Activated T-cell treated with anti-CD3 and anti-CD28 coated beads, Interleukin-2, amount 50 U/mL, for 1 hour (primary cell): ENCODE data around the gene TARDBP.
"Not testable (repeated sequence)": the region's sequence is repeated elsewhere in the genome, so short reads cannot be mapped to it uniquely, and the experiment has no call there.

Experiments used
- DNase-seq: peaks from one replicate; pipeline ENCODE4 v3.0.0-alpha.2; 2020

The TARDBP gene

GRCh38 chr1:11044086-11044848 is 31.8 kb downstream of the TARDBP start:
- DNase-seq, result peak; percentile 4

GRCh38 chr1:11044849-11045427 is 32.5 kb downstream of the TARDBP start:
- peak; percentile 3 for DNase-seq

GRCh38 chr1:11045428-11046269 is 33.2 kb downstream of the TARDBP start:
- no peak for DNase-seq

GRCh38 chr1:11046270-11046566 is 33.8 kb downstream of the TARDBP start:
- DNase-seq, result no peak

- DNase-seq, result no peak
Measured at GRCh38 chr1:11046625-11047365, 34.3 kb downstream of the TARDBP start, which contains the start of gene MASP2. MASP2 (minus strand) TSS chr1:11047239; CDS start chr1:11047207, 32 bp downstream.

- not testable (repeated sequence) for DNase-seq
Measured at GRCh38 chr1:11051121-11051520, 38.7 kb downstream of the TARDBP start.

GRCh38 chr1:11051781-11052511 is 39.5 kb downstream of the TARDBP start:
- DNase-seq, result no peak

- no peak for DNase-seq
Measured at GRCh38 chr1:11052839-11053757, 40.6 kb downstream of the TARDBP start.

- DNase-seq, result no peak
Measured at GRCh38 chr1:11053758-11054137, 41.3 kb downstream of the TARDBP start.

- DNase-seq, result no peak
Measured at GRCh38 chr1:11054181-11054580, 41.7 kb downstream of the TARDBP start.

- no peak for DNase-seq
Measured at GRCh38 chr1:11054666-11055065, 42.2 kb downstream of the TARDBP start.

GRCh38 chr1:11055676-11056075 is 43.2 kb downstream of the TARDBP start:
- DNase-seq, result no peak

GRCh38 chr1:11056504-11056903 is 44.0 kb downstream of the TARDBP start:
- no peak for DNase-seq

- DNase-seq, result no peak
Measured at GRCh38 chr1:11057477-11057876, 45.0 kb downstream of the TARDBP start.

- DNase-seq, result no peak
Measured at GRCh38 chr1:11058026-11058425, 45.6 kb downstream of the TARDBP start.

- no peak for DNase-seq
Measured at GRCh38 chr1:11058595-11059154, 46.2 kb downstream of the TARDBP start.

GRCh38 chr1:11059155-11059967 is 46.9 kb downstream of the TARDBP start:
- no peak for DNase-seq

GRCh38 chr1:11059968-11060830 is 47.7 kb downstream of the TARDBP start, which contains the start of gene SRM:
SRM (minus strand) TSS chr1:11060018; CDS start chr1:11059943, 75 bp downstream.
- DNase-seq, result peak; percentile 93
